Measurements from ENCODE around the gene C4orf51.
"Not testable (repeated sequence)": the region's sequence is repeated elsewhere in the genome, so short reads cannot be mapped to it uniquely, and the experiment has no call there.

C4orf51 gene
- total RNA-seq, result 0 reads per million in 4 experiments

DNA sequence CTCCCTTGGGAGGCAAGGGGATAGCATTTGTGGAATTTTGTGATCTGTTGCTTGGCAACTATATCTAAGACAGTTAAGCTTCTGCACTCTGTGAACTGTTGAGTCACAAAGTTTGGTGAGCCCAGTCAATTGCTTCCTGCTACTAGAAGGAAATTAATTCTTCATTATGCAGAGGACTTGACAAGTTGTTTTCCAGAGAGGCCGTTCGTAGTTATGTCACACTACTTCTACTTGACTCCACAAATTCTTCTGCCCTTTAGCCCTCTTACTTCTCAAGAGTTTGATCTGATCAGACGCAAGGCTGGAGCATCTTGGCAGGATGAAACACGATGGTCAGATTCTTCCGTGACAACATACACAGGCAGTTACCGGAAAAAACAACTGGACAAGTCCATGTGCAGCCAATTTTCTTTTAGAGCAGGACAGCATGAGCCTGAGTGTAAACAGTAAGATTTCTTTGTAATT lies at the start of gene C4orf51:
Gene C4orf51 (plus strand): TSS at position 156 of the 465 bp plus-strand sequence. CDS start 58 bp downstream, at position 214.
- no peak for DNase-seq

DNA sequence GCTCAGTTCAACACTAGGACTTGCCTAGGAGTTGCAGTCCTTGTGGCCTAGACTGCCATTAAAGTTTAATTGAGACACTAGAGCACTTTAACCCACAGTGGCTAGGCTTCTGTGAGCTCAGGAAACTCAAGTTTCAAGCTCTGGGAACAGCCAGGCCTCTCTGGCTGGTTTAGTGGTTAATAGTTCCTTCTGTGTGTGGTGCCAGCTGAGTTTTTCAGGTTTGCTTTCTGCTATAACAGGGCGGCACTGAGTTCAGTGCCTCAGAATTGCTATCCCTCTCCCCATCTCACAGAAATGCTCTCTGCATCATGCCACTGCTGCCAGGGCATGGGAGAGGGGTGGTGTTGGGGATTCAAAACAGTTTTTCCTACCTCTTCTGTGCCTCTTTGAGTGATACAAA lies 44.8 kb upstream of the C4orf51 start:
- DNase-seq, result no peak

DNA sequence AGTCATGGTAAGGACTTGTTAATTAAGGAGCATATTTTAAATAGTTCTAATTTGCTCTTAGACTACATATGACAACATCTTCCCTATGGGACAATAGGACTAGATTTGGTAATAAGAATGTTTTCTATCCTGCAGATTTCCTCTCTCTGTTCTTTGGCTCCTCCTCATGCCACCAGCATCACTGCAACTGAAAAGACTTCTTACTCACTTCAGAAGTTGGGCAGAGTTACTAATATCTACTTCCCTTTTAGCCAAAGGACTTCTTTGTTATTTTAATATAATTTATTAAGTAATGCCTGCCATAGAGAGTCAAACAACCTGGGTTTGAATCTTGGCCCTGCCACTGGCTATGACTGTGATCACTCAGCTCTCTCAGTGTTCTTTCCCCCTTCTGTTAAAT lies 44.3 kb upstream of the C4orf51 start:
- DNase-seq, result no peak

DNA sequence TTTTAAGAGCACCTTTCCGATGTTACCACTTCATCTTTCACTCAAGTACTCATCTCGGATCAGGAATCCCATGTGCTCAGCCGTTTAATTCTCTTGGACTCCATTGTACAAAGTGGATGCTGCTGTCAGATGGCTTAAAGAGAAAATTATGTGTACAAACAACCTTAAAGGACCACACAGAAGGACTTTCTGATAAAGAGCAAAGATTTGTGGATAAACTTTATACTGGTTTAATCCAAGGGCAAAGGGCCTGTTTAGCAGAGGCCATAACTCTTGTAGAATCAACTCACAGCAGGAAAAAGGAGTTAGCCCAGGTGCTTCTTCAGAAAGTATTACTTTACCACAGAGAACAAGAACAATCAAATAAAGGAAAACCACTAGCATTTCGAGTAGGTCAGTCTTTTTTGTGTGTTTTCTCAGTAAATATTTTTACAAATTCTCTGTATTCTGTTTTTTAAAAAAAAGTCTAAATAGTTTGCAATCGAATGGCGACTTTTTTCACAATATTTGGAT lies 40.7 kb upstream of the C4orf51 start:
- DNase-seq, result no peak

DNA sequence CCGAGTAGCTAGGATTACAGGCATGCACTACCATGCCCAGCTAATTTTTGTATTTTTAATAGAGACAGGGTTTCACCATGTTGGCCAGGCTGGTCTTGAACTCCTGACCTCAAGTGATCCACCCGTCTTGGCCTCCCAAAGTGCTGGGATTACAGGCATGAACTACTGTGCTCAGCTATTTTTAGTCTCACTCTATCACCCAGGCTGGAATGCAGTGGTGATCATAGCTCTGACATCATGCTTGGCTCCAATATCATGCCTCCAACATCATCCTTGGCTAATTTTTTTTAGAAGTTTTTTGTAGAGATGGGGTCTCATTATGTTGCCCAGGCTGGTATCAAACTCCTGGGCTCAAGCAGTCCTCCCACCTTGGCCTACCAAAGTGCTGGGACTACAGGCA lies 39.7 kb upstream of the C4orf51 start:
- not testable (repeated sequence) for DNase-seq

DNA sequence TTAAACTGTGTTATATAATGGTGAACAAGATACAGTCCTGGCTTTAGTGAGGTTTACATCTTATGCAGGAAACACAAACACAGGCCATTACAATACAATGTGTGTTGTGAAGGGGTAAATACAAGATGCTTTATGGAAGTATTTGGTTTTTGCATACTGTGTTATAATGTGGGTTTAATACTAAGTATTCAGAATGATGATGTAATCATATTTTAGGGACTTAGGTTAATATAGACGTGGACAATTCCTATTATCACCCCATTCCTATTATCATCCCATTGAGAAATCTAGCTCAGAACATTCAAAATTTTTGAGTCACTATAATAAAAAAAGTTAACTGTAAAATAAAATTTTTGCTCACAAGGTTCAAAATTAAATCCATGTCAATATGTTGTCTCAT lies 36.7 kb upstream of the C4orf51 start:
- no peak for DNase-seq

DNA sequence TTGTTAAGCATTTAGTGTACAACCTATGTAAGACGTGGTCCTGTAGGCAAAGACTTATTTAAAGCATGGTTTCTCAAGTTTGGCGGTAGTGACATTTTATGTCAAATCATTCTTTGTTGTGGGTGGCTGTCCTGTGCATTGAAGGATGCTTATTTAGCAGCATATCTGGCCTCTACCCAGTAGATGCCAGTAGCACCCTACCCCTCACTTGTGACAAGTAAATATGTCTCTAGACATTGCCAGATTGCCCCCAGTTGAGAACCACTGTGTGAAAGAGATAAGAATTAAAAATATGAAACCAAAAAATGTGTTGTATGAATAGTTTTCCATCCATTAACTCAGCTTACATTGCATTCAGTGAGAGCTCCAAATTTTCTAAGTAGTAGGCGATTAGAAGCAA lies 35.2 kb upstream of the C4orf51 start:
- DNase-seq, result no peak

DNA sequence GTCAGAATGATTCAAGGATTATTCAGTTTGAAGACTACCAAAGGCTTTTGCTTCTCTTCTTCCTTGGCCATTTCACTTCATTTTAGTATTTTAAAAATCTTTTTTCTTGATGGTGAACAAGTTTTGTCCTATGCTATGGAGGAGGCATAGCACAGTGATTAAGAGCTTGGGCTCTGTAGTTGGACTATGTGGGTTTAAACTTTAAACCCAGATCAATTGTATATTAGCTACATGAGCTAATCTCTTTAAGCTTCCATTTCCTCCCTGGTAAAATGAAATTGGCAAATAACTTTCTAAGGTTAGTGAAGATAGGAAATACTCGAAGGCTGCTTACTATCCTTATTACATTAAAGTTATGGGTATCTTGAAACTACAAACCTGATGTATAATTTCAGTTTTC lies 23.8 kb upstream of the C4orf51 start:
- DNase-seq, result no peak

DNA sequence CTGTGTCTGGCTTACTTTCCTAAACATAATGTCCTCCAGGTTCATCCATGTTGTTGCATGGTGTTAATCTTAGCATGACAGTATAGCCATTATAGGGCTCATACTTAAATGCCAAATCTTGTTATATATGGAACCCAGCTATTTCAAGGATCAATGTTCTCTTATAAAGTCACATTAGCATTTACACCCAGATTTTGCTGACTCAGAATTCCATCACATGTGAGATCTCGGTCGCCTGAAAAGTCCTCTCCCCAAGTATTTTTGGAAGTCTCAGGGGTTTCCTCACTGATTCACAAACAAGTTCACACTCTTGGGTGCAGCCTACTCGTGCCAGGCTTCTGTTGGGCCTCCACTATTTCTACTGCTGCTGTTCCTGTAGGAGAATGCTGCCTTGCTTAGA lies 19.9 kb upstream of the C4orf51 start:
- no peak for DNase-seq

DNA sequence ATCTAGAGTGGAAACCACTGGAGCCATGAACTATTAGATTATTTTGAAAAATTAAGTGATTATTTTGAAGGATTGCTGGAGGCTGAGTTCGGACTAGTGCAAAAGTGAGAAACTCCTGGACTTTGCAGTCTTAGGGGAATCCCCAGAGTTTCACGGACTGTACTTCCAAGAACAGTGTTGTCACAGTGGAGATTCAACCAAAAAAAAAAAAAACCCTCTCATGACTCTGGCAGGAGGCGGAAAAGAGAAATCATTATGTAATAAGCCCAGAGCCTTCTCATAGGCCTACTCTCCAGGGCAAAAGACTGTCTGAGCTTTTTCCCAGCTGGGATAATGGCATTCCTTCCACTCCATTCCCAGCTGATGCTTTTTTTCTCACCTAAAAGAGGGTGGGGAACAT lies 16.8 kb upstream of the C4orf51 start:
- DNase-seq, result no peak

DNA sequence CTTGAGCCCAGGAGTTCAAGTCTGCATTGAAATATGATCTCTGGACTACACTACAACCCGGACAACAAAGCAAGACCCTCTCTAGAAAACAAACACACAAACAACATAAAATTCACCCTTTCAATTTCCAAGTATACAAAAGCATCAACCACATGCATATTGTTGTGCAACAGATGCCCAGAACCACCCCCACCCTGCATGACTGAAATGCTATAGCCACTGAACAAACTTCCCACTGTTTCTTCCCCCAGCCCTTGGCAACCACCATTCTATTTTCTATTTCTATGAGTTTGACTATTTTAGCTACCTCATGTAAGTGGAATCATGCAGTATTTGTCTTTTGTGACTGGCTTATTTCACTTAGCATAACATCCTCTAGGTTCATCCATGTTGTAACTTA lies 14.2 kb upstream of the C4orf51 start:
- DNase-seq, result no peak

DNA sequence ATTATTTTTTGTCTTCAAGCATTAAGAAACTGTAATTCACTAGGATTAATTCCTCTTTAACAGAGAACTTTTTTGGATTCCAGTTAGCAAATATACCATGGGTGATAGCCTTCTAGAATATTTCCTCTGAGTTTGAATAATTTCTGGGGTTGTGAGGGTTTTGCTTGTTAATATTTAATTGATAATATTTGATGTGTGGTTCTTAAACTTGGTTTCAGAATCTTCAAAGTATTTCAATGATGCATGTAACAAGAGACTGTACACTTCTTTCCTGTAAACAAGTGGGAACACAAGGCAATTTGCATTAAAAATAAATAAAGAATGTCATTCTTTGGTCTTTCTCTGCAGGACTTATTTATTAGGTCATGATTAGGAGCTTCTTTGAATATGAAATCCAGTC lies 9.5 kb upstream of the C4orf51 start:
- DNase-seq, result no peak

DNA sequence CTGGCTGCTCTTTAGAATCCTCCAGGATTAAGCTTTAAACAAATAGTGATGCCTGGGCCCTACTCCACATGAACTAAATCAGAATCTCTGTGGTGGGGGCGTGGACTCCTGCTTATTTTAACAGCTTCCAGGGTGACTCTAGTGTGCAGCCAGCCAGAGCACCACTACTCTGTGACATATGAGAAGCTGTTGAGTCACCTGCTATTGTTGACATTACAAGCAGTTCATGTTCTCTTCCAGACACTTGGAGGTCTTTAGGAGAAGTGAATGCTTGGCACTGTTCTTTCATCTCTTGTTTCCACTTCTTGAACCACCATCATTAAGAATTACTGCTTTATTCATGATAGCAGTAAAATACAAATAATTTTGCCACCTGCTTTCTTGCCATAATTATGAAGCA lies 426 bp upstream of the C4orf51 start:
- DNase-seq, result no peak

DNA sequence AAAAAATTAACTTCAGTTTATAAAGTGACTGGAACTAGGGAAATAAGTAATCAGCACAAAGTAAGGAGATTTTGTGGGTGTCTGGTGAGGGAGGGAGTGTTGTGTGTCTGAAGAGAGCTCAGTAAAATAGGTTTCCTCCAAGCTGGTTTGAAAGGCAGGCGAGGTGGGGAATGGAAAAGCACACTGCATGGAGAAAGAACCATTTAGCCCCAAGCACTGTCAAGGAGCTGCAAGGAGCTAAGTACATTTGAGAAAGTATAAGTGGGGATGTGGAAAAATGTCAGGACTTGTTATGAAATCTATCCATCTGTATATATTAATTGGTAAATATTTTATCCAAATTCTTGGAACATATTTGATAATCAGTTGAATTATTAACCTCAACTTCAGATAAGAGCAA lies 956 bp downstream of the C4orf51 start:
- no peak for DNase-seq

DNA sequence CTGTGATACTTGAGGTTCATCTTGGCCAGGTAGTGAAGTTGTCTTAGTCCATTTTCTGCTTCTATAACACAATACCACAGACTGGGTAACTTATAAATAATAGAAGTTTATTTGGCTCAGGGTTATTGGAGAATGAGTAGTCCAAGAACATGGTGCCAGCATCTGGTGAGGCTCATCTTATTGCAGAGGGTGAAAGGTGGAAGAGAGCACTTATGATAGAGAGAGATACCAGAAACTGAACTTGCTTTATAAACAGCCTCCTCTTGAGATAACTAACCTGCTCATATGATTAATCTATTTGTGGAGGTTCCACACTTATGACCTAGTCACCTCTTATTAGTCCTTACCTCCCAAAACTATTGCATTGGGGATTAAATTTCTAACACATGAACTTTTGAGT lies 1.6 kb downstream of the C4orf51 start:
- no peak for DNase-seq

DNA sequence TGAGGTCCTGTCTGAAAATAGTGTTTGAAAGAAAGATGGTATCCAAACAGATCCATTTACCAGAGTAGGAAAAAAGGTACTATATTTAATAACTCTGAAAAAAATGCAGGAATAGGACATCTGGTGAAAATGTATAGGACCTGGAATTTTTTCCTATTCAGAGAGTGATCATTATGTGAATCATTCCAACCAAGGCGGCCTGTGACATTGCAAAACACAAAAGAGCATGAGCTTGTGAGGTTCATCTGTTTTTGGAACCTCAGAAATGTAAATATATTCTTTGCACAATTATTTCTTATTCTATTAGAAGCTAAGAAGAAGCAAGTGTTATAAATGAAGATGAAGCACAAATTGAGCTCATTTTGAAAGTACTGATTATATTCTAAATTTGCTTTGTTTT lies 2.0 kb downstream of the C4orf51 start:
- DNase-seq, result no peak

DNA sequence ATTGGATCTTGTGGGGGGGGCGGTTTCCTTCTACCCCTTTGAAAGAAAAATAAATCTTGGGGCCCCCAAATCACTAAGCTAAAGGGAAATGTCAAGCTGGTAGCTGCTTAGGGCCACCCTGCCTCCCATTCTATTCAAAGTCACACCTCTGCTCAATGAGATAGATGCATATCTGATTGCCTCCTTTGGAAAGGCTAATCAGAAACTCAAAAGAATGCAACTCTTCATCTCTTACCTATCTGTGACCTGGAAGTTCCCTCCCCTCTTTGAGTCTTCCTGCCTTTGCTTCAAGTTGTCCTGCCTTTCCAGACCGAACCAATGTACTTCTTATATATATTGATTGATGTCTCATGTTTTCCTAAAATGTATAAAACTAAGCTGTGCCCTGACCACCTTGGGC lies 7.0 kb downstream of the C4orf51 start:
- DNase-seq, result no peak

DNA sequence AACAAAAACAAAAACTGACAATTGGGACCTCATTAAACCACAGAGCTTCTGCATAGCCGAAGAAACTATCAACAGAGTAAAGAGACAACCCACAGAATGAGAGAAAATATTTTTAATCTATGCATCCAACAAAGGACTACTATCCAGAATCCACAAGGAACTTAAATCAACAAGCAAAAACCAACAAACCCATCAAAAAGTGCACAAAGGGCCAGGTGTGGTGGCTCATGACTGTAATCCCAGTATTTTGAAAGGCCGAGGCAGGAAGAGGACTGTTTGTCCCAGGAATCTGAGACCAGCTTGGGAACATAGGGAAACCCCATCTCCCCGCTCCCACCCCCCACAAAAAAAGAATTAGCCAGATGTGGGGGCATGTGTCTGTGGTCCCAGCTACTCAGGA lies 10.7 kb downstream of the C4orf51 start:
- no peak for DNase-seq

DNA sequence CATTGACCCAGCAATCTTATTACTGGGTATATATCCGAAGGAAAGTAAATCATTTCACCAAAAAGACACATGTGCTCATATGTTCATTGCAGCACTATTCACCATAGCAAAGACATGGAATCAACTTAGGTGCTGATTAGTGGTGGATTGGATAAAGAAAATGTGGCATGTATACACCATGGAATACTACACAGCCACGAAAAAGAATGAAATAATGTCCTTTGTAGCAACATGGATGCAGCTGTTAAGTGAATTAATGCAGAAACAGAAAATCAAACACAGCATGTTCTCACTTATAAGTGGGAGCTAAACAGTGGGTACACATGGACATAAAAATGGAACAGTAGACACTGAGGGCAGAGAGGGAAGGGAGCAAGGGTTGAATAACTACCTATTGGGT lies 11.5 kb downstream of the C4orf51 start:
- DNase-seq, result not testable (repeated sequence)

DNA sequence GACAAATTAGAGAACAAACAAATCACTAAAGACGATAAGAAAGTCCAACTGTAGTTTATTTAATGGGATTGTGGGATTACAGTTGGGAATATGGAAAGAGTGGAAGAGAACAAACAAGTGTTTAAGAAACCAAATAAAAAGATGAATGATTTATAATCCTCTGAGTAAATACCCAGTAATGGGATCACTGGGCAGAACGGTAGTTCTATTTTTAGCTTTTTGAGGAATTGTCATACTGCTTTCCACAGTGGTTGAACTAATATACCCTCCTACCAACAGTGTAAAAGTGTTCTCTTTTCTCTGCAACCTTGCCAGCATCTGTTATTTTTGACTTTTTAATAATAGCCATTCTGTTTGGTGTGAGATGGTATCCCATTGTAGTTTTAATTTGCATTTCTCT lies 15.0 kb downstream of the C4orf51 start:
- no peak for DNase-seq

DNA sequence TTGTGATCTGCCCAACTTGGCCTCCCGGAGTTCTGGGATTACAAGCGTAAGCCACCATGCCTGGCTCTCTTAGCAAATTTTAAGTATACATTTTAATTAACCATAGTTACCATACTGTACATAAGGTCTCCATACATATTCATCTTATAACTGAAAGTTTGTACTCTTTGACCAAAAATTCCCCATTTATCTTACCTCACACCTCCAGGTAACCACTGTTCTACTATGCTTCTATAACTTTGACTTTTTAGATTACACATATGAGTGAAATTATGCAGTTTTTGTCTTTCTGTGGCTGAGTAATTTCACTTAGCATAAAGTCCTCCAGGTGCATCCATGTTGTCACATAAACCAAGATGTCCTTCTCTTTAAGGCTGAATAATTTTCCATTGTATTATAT lies 17.4 kb downstream of the C4orf51 start:
- DNase-seq, result no peak

DNA sequence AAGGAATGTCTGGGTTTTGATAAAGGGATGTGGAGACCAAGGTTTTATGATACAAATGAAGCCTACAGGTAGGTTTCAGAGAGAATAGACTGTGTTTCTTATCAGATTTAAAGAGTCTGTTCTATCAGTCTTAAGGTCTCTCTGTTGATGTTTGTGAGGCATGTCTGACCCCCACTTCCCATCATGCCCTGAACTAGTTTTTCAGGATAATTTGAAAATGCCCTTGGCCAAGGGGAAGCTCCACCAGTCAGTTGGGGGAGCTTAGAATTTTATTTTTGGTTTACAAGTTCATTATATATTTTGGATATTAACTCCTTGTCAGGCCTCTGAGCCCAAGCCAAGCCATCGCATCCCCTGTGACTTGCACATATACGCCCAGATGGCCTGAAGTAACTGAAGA lies 18.6 kb downstream of the C4orf51 start:
- DNase-seq, result no peak

DNA sequence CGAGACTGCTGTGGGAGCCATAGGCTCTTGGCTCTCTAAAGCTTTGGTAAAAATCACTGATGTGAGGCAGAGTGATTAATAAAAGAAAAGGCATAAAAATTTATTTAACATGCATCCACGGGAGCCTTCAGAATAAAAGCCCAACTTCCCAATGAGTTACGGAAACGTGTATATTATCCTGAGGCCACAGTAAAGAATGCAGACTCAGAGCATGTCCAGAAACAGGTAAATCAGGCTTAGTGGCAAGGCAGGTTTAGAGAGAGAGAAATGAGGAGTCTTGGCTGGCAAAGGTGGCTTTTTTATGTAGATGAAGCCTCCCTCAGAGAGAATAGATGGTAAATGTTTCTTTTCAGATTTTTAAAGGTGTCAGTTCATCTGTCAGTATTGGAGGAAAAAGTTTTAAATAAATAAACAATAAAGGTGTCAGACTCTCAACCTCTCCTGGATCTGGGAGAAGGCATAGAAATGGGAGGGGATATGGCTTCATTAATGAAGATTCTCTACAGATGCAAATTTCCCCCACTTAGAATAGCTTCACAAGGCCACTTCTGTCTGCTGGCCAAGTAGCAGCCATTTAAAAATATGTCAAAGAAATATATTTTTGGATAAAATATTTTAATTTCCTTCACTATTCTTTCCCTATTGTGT lies 24.0 kb downstream of the C4orf51 start:
- no peak for DNase-seq

DNA sequence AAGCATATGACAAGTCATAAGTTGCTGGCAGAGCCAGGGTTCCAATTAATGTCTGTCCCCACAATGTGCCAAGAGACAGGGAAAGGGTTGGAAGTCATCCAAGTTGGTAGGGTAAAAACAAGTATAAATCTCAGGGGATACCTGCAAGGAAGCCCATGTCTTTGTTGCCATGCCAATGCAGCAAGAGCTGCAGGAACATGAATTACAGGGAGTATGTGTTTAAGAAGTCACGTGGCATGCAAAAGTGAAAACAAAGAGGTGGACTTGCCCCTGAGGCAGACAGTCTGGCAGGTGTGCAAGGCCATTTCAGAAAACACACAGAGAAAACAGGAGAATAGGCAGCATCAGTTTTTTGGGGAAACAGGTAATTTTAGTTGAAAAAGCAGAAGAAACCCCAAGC lies 29.4 kb downstream of the C4orf51 start:
- DNase-seq, result no peak

DNA sequence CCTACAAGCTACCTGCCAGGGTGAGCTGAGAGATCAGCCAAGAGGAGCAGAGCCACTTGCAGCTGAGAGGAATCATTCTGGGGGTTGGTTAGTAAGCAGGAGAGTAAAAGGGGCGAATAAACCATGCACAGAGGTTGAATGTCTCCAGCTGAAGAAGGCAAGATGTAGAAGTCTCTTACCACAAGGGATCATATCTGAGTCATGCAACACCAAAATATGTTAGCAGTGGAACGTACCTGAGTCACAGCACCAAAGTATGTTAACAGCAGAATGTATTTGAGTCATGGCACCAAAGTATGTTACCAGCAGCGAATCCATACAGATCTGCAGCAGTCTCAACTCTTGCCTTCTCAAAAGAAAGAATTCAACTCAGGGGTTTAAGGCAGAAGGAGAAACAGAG lies 29.9 kb downstream of the C4orf51 start:
- no peak for DNase-seq

All from effector CD8-positive, alpha-beta T cell (primary cell).